Measurements from ENCODE around the gene GTPBP10. TPM values are rescaled to one million over a fixed set of nuclear protein-coding genes. Genes with fewer than 3 reads are reported as not detected.

The GTPBP10 gene
- total RNA-seq, 1 experiment from 2014 or later = 23.3 TPM

DNA sequence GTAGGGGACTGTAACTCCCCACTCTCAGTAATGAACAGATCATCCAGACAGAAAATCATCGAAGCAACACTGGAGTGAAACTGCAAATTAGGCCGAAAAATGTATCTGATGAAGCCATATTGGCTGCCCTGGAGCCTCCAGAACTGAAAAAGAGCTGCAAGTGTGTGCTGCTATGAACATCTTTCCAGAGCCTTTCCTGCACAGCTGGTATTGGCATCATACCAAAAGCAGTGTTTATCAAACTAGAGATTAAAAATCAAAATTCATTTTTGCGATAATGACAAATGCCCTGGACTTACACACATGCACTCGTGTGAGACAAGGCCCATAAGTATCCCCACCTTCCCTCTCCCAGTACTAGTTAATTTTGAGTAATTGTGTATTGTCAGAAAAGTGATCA, 49.9 kb downstream of the GTPBP10 start:
- H3K18ac ChIP-seq (ENCODE audit: insufficient read length, low read depth, low read length) = no peak overlapping the region
- no peaks in the 10 kb centered on the region for H3K79me1 ChIP-seq (ENCODE audit: insufficient read depth, low read depth, low read length, poor library complexity, severe bottlenecking)
- H3K79me2 ChIP-seq (ENCODE audit: insufficient read depth, low read length) = no peaks in the 10 kb centered on the region
- WGBS (ENCODE audit: extremely low coverage, insufficient read length, low lambda C conversion rate) = no CpG with 5 or more reads among the region's 4 CpGs
- no peak overlapping the region for H3K14ac ChIP-seq (ENCODE audit: insufficient read depth, low read length)
- Mint-ChIP-seq H3K9me3 (peaks cover 13 to 30% of the 10 kb centered on the region in 2 experiments), H3K4me1 (no peaks in the 10 kb centered on the region), H3K4me3 (no peak overlapping the region), H3K27me3 (ENCODE audit: low read depth) (peaks cover 25% of the 10 kb centered on the region), H3K27ac (no peak overlapping the region), H3K36me3 (ENCODE audit: insufficient read depth in 1 of 3, low read depth in 3 of 3) (peaks cover 4 to 6% (median 5%) of the 10 kb centered on the region in 3 experiments; a peak in 4 of 7 replicates)
- no peaks in the 10 kb centered on the region for H3K23me2 ChIP-seq (ENCODE audit: insufficient read length, low read depth, low read length, poor library complexity, severe bottlenecking)
- H3K9me3 ChIP-seq (ENCODE audit: control insufficient read depth, low read depth, low read length) = no peaks in the 10 kb centered on the region
- DNase-seq = no peak
- no peak overlapping the region for H2AK5ac ChIP-seq (ENCODE audit: insufficient read length, low read length)
- H3K56ac ChIP-seq (ENCODE audit: insufficient read length, low read depth, low read length) = no peak overlapping the region
- no peak overlapping the region for H2AFZ ChIP-seq (ENCODE audit: low read length)
- no peak overlapping the region for H2BK20ac ChIP-seq (ENCODE audit: low read depth, low read length, poor library complexity, severe bottlenecking)
- H3K9ac ChIP-seq (ENCODE audit: extremely low read depth, insufficient read length, low read length) = no peak overlapping the region
- H2BK5ac ChIP-seq (ENCODE audit: insufficient read length, low read length) = no peak overlapping the region
- TF ChIP-seq, protein P1, sequence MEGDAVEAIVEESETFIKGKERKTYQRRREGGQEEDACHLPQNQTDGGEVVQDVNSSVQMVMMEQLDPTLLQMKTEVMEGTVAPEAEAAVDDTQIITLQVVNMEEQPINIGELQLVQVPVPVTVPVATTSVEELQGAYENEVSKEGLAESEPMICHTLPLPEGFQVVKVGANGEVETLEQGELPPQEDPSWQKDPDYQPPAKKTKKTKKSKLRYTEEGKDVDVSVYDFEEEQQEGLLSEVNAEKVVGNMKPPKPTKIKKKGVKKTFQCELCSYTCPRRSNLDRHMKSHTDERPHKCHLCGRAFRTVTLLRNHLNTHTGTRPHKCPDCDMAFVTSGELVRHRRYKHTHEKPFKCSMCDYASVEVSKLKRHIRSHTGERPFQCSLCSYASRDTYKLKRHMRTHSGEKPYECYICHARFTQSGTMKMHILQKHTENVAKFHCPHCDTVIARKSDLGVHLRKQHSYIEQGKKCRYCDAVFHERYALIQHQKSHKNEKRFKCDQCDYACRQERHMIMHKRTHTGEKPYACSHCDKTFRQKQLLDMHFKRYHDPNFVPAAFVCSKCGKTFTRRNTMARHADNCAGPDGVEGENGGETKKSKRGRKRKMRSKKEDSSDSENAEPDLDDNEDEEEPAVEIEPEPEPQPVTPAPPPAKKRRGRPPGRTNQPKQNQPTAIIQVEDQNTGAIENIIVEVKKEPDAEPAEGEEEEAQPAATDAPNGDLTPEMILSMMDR (conservative IDR thresholded peaks at IDR 0.05) = no peak
- H4K8ac ChIP-seq (replicated peaks; ENCODE audit: insufficient read length, low read depth, low read length) = no peak overlapping the region
- H2BK12ac ChIP-seq (ENCODE audit: insufficient read length, low read depth, low read length) = no peak overlapping the region
- no peak overlapping the region for H4K91ac ChIP-seq (ENCODE audit: insufficient read length, low read depth, low read length)
- H3K4ac ChIP-seq (ENCODE audit: low read depth, low read length) = no peak overlapping the region
- no peaks in the 10 kb centered on the region for H3K27me3 ChIP-seq (ENCODE audit: insufficient read depth, low read length)
- no peak overlapping the region for H3K23ac ChIP-seq (ENCODE audit: insufficient read length, low read depth, low read length)
- no peak overlapping the region for H2BK120ac ChIP-seq (ENCODE audit: low read depth, low read length, poor library complexity, severe bottlenecking)
- H3K4me1 ChIP-seq (ENCODE audit: insufficient read depth, low read length) = no peaks in the 10 kb centered on the region
- H3K4me2 ChIP-seq (ENCODE audit: insufficient read depth, insufficient read length, low read length) = no peak overlapping the region
- H2BK15ac ChIP-seq (ENCODE audit: low read depth, low read length) = no peak overlapping the region
- H3K27ac ChIP-seq (ENCODE audit: insufficient read length, low read depth, low read length) = no peak overlapping the region
- no peak overlapping the region for H3T11ph ChIP-seq (ENCODE audit: low read length)
- H4K20me1 ChIP-seq (ENCODE audit: control insufficient read depth, insufficient read depth, insufficient read length) = no peaks in the 10 kb centered on the region
- H4K5ac ChIP-seq (ENCODE audit: insufficient read length, low read depth, low read length) = no peak overlapping the region
